Natural killer cell (primary cell): Measurements from ENCODE around the gene CR2. TPM values are rescaled to one million over a fixed set of nuclear protein-coding genes. Genes with fewer than 3 reads are reported as not detected.

ENCODE experiments used
- ATAC-seq, 3 donors: fragments of 150-1000 bp in 2 of 3; fragments of 200-7000 bp in 1 of 3; cut with Tn5 transposase; 1 replicate in 1 of 3; 2 replicates in 2 of 3; pipeline ENCODE4 v1.10.0; 2021; ENCODE audit warnings: mild to moderate bottlenecking in 2 of 3, moderate library complexity in 2 of 3
- DNase-seq, 2 donors: peaks; one replicate each; pipeline versions ENCODE4 v3.0.0 to v3.0.0-alpha.2; 2013 to 2021; ENCODE audit warnings: mixed read lengths in 1 of 2
- H3K27ac ChIP-seq: one replicate; pipeline ENCODE4 v1.5.1; 2013; ENCODE audit warnings: mild to moderate bottlenecking, low read length
- H3K27me3 ChIP-seq: one replicate; pipeline ENCODE4 v1.6.1; 2013; ENCODE audit warnings: low read length; ENCODE audit not compliant: control insufficient read depth, insufficient read depth
- H3K36me3 ChIP-seq: one replicate; pipeline ENCODE4 v1.6.1; 2013; ENCODE audit warnings: low read length; ENCODE audit not compliant: control insufficient read depth, insufficient read depth
- H3K4me1 ChIP-seq: one replicate; pipeline ENCODE4 v1.6.1; 2013; ENCODE audit warnings: low read length; ENCODE audit not compliant: control insufficient read depth, insufficient read depth
- H3K4me3 ChIP-seq: one replicate; pipeline ENCODE4 v1.5.1; 2013; ENCODE audit warnings: low read length
- H3K9me3 ChIP-seq: one replicate; pipeline ENCODE4 v1.6.1; 2013; ENCODE audit warnings: low read length; ENCODE audit not compliant: control insufficient read depth, insufficient read depth
- H3K27ac Mint-ChIP-seq, 2 donors: one replicate each; pipeline ENCODE4 v1.8.0; 2022; ENCODE audit warnings: mild to moderate bottlenecking in 2 of 2, mixed read lengths in 2 of 2, moderate library complexity in 1 of 2
- H3K27me3 Mint-ChIP-seq, 2 donors: one replicate each; pipeline ENCODE4 v1.8.0; 2022; ENCODE audit warnings: low read depth in 2 of 2, mixed read lengths in 2 of 2
- H3K36me3 Mint-ChIP-seq: one replicate; pipeline ENCODE4 v1.8.0; 2022; ENCODE audit warnings: mixed read lengths
- H3K4me1 Mint-ChIP-seq, 2 donors: one replicate each; pipeline ENCODE4 v1.8.0; 2022; ENCODE audit warnings: mixed read lengths in 2 of 2
- H3K4me3 Mint-ChIP-seq: one replicate; pipeline ENCODE4 v1.8.0; 2022; ENCODE audit warnings: mild to moderate bottlenecking, moderate library complexity, mixed read lengths
- H3K9me3 Mint-ChIP-seq, 2 donors: one replicate each; pipeline ENCODE4 v1.8.0; 2022; ENCODE audit warnings: mixed read lengths in 2 of 2
- WGBS: methylation state at CpG from one replicate; pipeline ENCODE4 v1.1.7; 2013; ENCODE audit warnings: missing lambda C conversion rate; ENCODE audit not compliant: insufficient coverage; 5-methylcytosine and 5-hydroxymethylcytosine counted together
- intact Hi-C: fragments of 100-400 bp; cut with micrococcal nuclease; formaldehyde crosslinking; loops from one replicate; pipeline ENCODE4 v1.14.2; 2022
- total RNA-seq, 4 donors: library from RNA; stranded (reverse); fragments of 120-200 nt in 1 of 4; gene quantifications; one replicate each; pipeline versions ENCODE4 v1.2.3 to v1.2.4, GENCODE V29; 2013 to 2022
- TF ChIP-seq, protein P1 (sequence below): fragments of 200-600 bp; IDR thresholded peaks from one replicate; pipeline ENCODE4 v1.8.0; 2022; ENCODE audit warnings: antibody characterized with exemption

CR2 gene
- total RNA-seq, 3 donors from 2014 or later (not counting 1 experiment from before 2014, with no cell fraction given): 0.19 to 0.48 (median 0.29) TPM

- no peaks in the 10 kb centered on the region for H3K9me3 Mint-ChIP-seq
- H3K4me3 Mint-ChIP-seq: no peak overlapping the region
- Histone ChIP-seq H3K27ac (no peak overlapping the region), H3K36me3 (no peaks in the 10 kb centered on the region), H3K4me1 (no peaks in the 10 kb centered on the region), H3K9me3 (no peaks in the 10 kb centered on the region), H3K27me3 (peaks cover 8% of the 10 kb centered on the region), H3K4me3 (no peak overlapping the region)
- DNase-seq: no peak
- intact Hi-C loops: no loop called here
- 78% methylated on average over 1 of the region's 1 CpG for WGBS
- no peaks in the 10 kb centered on the region for H3K36me3 Mint-ChIP-seq
- H3K27ac Mint-ChIP-seq: no peak overlapping the region
- H3K4me1 Mint-ChIP-seq: no peaks in the 10 kb centered on the region
- no peak for ATAC-seq
- peaks cover 18 to 23% of the 10 kb centered on the region in 2 donors for H3K27me3 Mint-ChIP-seq
- TF ChIP-seq, protein P1, sequence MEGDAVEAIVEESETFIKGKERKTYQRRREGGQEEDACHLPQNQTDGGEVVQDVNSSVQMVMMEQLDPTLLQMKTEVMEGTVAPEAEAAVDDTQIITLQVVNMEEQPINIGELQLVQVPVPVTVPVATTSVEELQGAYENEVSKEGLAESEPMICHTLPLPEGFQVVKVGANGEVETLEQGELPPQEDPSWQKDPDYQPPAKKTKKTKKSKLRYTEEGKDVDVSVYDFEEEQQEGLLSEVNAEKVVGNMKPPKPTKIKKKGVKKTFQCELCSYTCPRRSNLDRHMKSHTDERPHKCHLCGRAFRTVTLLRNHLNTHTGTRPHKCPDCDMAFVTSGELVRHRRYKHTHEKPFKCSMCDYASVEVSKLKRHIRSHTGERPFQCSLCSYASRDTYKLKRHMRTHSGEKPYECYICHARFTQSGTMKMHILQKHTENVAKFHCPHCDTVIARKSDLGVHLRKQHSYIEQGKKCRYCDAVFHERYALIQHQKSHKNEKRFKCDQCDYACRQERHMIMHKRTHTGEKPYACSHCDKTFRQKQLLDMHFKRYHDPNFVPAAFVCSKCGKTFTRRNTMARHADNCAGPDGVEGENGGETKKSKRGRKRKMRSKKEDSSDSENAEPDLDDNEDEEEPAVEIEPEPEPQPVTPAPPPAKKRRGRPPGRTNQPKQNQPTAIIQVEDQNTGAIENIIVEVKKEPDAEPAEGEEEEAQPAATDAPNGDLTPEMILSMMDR: no peak
Measured at GRCh38 chr1:207427832-207428585, 26.1 kb upstream of the CR2 start.

GRCh38 chr1:207428783-207429182, 25.3 kb upstream of the CR2 start:
- H3K4me3 Mint-ChIP-seq: no peak overlapping the region
- no peaks in the 10 kb centered on the region for H3K4me1 Mint-ChIP-seq
- peaks cover 18 to 25% of the 10 kb centered on the region in 2 donors for H3K27me3 Mint-ChIP-seq
- Histone ChIP-seq H3K36me3 (no peaks in the 10 kb centered on the region), H3K27ac (no peak overlapping the region), H3K4me3 (no peak overlapping the region), H3K9me3 (no peaks in the 10 kb centered on the region), H3K4me1 (no peaks in the 10 kb centered on the region), H3K27me3 (peaks cover 8% of the 10 kb centered on the region)
- H3K36me3 Mint-ChIP-seq: no peaks in the 10 kb centered on the region
- ATAC-seq: no peak
- no peak for DNase-seq
- H3K27ac Mint-ChIP-seq: no peak overlapping the region
- 73% methylated on average over 1 of the region's 2 CpGs for WGBS
- H3K9me3 Mint-ChIP-seq: no peaks in the 10 kb centered on the region
- TF ChIP-seq, protein P1: no peak
- intact Hi-C loops: no loop called here

GRCh38 chr1:207429963-207430362, 24.2 kb upstream of the CR2 start:
- ATAC-seq (no peak), DNase-seq (no peak)
- H3K4me3 ChIP-seq: no peak overlapping the region
- Mint-ChIP-seq H3K4me1 (no peaks in the 10 kb centered on the region), H3K27ac (no peak overlapping the region), H3K9me3 (no peaks in the 10 kb centered on the region), H3K4me3 (no peak overlapping the region), H3K27me3 (peaks cover 18 to 31% of the 10 kb centered on the region in 2 donors), H3K36me3 (no peaks in the 10 kb centered on the region)
- no peak overlapping the region for H3K27ac ChIP-seq
- no peaks in the 10 kb centered on the region for H3K9me3 ChIP-seq
- TF ChIP-seq, protein P1: no peak
- 13% methylated on average over 2 of the region's 2 CpGs for WGBS
- H3K27me3 ChIP-seq: peaks cover 8% of the 10 kb centered on the region
- H3K36me3 ChIP-seq: no peaks in the 10 kb centered on the region
- intact Hi-C loops: no loop called here
- H3K4me1 ChIP-seq: no peaks in the 10 kb centered on the region

- WGBS: 50% methylated on average over 1 of the region's 1 CpG
- H3K27me3 ChIP-seq: peaks cover 8% of the 10 kb centered on the region
- DNase-seq: no peak
- H3K9me3 ChIP-seq: no peaks in the 10 kb centered on the region
- intact Hi-C loops: no loop called here
- H3K4me1 ChIP-seq: no peaks in the 10 kb centered on the region
- no peaks in the 10 kb centered on the region for H3K4me1 Mint-ChIP-seq
- ATAC-seq: no peak
- no peaks in the 10 kb centered on the region for H3K36me3 Mint-ChIP-seq
- no peaks in the 10 kb centered on the region for H3K9me3 Mint-ChIP-seq
- H3K4me3 Mint-ChIP-seq: no peak overlapping the region
- H3K27ac Mint-ChIP-seq: no peak overlapping the region
- no peak overlapping the region for H3K27ac ChIP-seq
- TF ChIP-seq, protein P1: no peak
- no peaks in the 10 kb centered on the region for H3K36me3 ChIP-seq
- peaks cover 18 to 29% of the 10 kb centered on the region in 2 donors for H3K27me3 Mint-ChIP-seq
- H3K4me3 ChIP-seq: no peak overlapping the region
Measured at GRCh38 chr1:207430602-207431001, 23.5 kb upstream of the CR2 start.
